GM12878 (cell line): ENCODE measurements around the gene MYCN. TPM values are rescaled to one million over a fixed set of nuclear protein-coding genes. Genes with fewer than 3 reads are reported as not detected.

Source experiments
- ATAC-seq: fragments of 200-7000 bp; cut with Tn5 transposase; 3 replicates; pipeline ENCODE4 v1.9.1; 2020; ENCODE audit warnings: mild to moderate bottlenecking, moderate library complexity
- BruUV-seq: library from RNA; stranded (reverse); fragments of 400-500 nt; replicated peaks from 2 replicates; lab custom pipeline; 2021; lab: Mats Ljungman, UMichigan
- CTCF ChIA-PET: fragments of 300-600 bp; sonication (Branson Sonifier 250); formaldehyde crosslinking; extraction: SDS; loops from one replicate; lab custom pipeline; 2021; ENCODE audit warnings: inconsistent platforms; lab: Yijun Ruan, JAX
- POLR2A ChIA-PET: fragments of 350-600 bp; formaldehyde crosslinking; extraction: SDS; loops from one replicate; lab custom pipeline; 2021; ENCODE audit warnings: inconsistent platforms; lab: Charles Lee
- RAD21 ChIA-PET: fragments of 300-600 bp; sonication (Branson Sonifier 250); formaldehyde crosslinking; loops from one replicate; lab custom pipeline; 2023; ENCODE audit warnings: antibody characterized with exemption; ENCODE audit not compliant: unreplicated experiment; lab: Charles Lee
- SMC1A ChIA-PET: fragments of 300-600 bp; sonication (Branson Sonifier 250); formaldehyde crosslinking; loops from one replicate; lab custom pipeline; 2023; ENCODE audit not compliant: unreplicated experiment, uncharacterized antibody; lab: Charles Lee
- DNase-seq: peaks from one replicate; pipeline ENCODE4 v3.0.0-alpha.2; 2011; ENCODE audit warnings: low read depth, low spot score
- FAIRE-seq: peaks from 3 replicates; lab custom pipeline; 2011; peaks lifted over from hg19 to GRCh38; lab: Jason Lieb, UNC
- H2AFZ ChIP-seq: 2 replicates; pipeline ENCODE4 v1.6.0; 2011; ENCODE audit warnings: low read depth, low read length, control low read depth; ENCODE audit not compliant: control insufficient read depth
- H3K27ac ChIP-seq: 2 replicates; pipeline ENCODE4 v1.5.1; 2011; ENCODE audit warnings: control low read depth; ENCODE audit not compliant: control insufficient read depth, insufficient read depth
- H3K27me3 ChIP-seq, 2 experiments: replicated peaks in 1 of 2; 2 replicates each; pipeline versions ENCODE4 v1.6.0 to v1.6.1; 2011; ENCODE audit warnings: low read length in 1 of 2; ENCODE audit not compliant: control insufficient read depth in 2 of 2, insufficient read depth in 2 of 2
- H3K36me3 ChIP-seq, 2 experiments: 2 replicates each; pipeline ENCODE4 v1.5.1; 2011; ENCODE audit warnings: low read length in 1 of 2; ENCODE audit not compliant: control insufficient read depth in 2 of 2, insufficient read depth in 2 of 2
- H3K4me1 ChIP-seq: 2 replicates; pipeline ENCODE4 v1.6.1; 2011; ENCODE audit warnings: mild to moderate bottlenecking, low read length, moderate library complexity, mixed read lengths; ENCODE audit not compliant: control insufficient read depth, insufficient read depth
- H3K4me2 ChIP-seq: 2 replicates; pipeline ENCODE4 v1.6.0; 2011; ENCODE audit warnings: control low read depth; ENCODE audit not compliant: control insufficient read depth, insufficient read depth
- H3K4me3 ChIP-seq: fragments of 200-600 bp; sonication (generic); 2 replicates; pipeline ENCODE4 v1.5.1; 2016
- H3K79me2 ChIP-seq: 2 replicates; pipeline ENCODE4 v1.6.0; 2011; ENCODE audit warnings: low read length; ENCODE audit not compliant: control insufficient read depth, insufficient read depth
- H3K9ac ChIP-seq: 2 replicates; pipeline ENCODE4 v1.8.0; 2011; ENCODE audit warnings: low read length, control low read depth, mixed read lengths; ENCODE audit not compliant: control insufficient read depth, insufficient read depth
- H3K9me3 ChIP-seq: replicated peaks from 3 replicates; pipeline ENCODE4 v1.5.1; 2011; ENCODE audit warnings: mild to moderate bottlenecking, low read length; ENCODE audit not compliant: control insufficient read depth, insufficient read depth
- H4K20me1 ChIP-seq: 2 replicates; pipeline ENCODE4 v1.6.0; 2011; ENCODE audit not compliant: control insufficient read depth, insufficient read depth
- GABPA ChIP-seq: IDR thresholded peaks from 2 replicates; pipeline ENCODE4 v1.6.1; 2014; ENCODE audit warnings: antibody characterized with exemption, low read depth, mild to moderate bottlenecking, inconsistent platforms
- IRF3 ChIP-seq: fragments of 450-650 bp; IDR thresholded peaks from 2 replicates; pipeline ENCODE4 v1.6.1; 2014; ENCODE audit warnings: mild to moderate bottlenecking
- KDM1A ChIP-seq: fragments of 200-600 bp; sonication (generic); IDR thresholded peaks from 2 replicates; pipeline ENCODE4 v1.6.1; 2016; ENCODE audit warnings: borderline replicate concordance
- NFYA ChIP-seq: IDR thresholded peaks from 2 replicates; pipeline ENCODE4 v1.6.1; 2011; ENCODE audit warnings: low read depth, mild to moderate bottlenecking, low read length, improper control_type of control experiment, borderline replicate concordance
- PBX3 ChIP-seq: IDR thresholded peaks from 2 replicates; pipeline ENCODE4 v1.6.1; 2011; ENCODE audit warnings: mild to moderate bottlenecking, low read depth, low read length, moderate library complexity; ENCODE audit not compliant: insufficient replicate concordance
- POLR2AphosphoS2 ChIP-seq: IDR thresholded peaks from 2 replicates; pipeline ENCODE4 v1.6.1; 2011; ENCODE audit warnings: low read depth, mild to moderate bottlenecking, low read length, improper control_type of control experiment, moderate library complexity
- RFX5 ChIP-seq: IDR thresholded peaks from 2 replicates; pipeline ENCODE4 v1.6.1; 2011; ENCODE audit warnings: low read depth, low read length, improper control_type of control experiment
- TCF3 ChIP-seq: IDR thresholded peaks from 2 replicates; pipeline ENCODE4 v1.6.1; 2012; ENCODE audit warnings: low read depth, mild to moderate bottlenecking, low read length, borderline replicate concordance; ENCODE audit not compliant: insufficient read depth
- WGBS: methylation state at CpG from one replicate; pipeline ENCODE4 v1.1.6; 2016; ENCODE audit warnings: low lambda C conversion rate; ENCODE audit not compliant: insufficient replicate concordance, insufficient coverage; ENCODE audit errors: missing lambda C conversion rate; 5-methylcytosine and 5-hydroxymethylcytosine counted together
- in situ Hi-C: fragments of 300-500 bp; cut with MboI; formaldehyde crosslinking; loops from 9 replicates; pipeline ENCODE4 v1.14.3; 2018; ENCODE audit warnings: mixed read lengths
- intact Hi-C: fragments of 100-400 bp; cut with micrococcal nuclease; formaldehyde crosslinking; loops from one replicate; pipeline ENCODE4 v1.14.2; 2022; ENCODE audit not compliant: unreplicated experiment
- polyA plus RNA-seq, 11 experiments: library from polyadenylated mRNA; depleted of rRNA in 4 of 11; unstranded in 6 of 11; stranded (reverse) in 5 of 11; fragments of >200 nt; fragmentation: Nextera tagmentation in 4 of 11; fragmentation: Illumina TruSeq in 1 of 11; extraction: Ambion mirVana in 4 of 11; extraction: Trizol in 1 of 11; gene quantifications; 1 replicate in 1 of 11; 2 replicates in 10 of 11; pipeline versions ENCODE4 v1.2.1 to v1.2.3, GENCODE V29; 2011 to 2016; ENCODE audit warnings: inconsistent platforms in 2 of 11, missing spikeins in 2 of 11, low read depth in 1 of 11
- total RNA-seq, 4 experiments: library from RNA; depleted of rRNA in 3 of 4; stranded (reverse); fragments of >200 nt in 3 of 4; fragmentation: Illumina TruSeq in 1 of 4; extraction: Trizol in 1 of 4; gene quantifications; 2 replicates each; pipeline versions ENCODE4 v1.2.1 to v1.2.3, GENCODE V29; 2013 to 2021

MYCN gene
- total and polyA plus RNA-seq, 10 of the 15 experiments (the other 5 are each of a cell fraction or from before 2014, with no cell fraction given), result not detected

DNA sequence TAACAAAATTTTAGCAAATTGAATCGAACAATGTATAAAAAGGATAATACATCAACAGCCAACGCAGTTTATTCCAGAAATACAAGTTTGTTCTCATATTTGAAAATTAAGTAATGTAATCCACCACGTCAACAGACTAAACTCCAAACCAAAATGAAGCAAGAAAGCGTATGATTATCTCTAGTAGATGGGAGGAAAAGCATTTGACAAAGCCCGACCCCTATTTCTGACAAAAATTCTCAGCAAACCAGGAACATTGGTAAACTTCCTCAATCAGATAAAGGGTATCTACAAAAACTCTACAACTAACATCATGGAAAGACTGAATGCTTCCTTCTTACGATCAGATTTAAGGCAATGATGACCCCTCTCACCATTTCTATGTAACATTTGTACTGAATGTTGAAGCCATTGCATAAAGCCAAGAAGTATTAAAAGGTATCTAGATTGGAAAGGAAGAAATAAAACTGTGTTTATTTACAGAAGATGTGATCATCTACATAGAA lies 34.3 kb upstream of the MYCN start:
- no peaks in the 10 kb centered on the region for H4K20me1 ChIP-seq
- H3K4me1 ChIP-seq, result no peaks in the 10 kb centered on the region
- H2AFZ ChIP-seq, result no peak overlapping the region
- POLR2A ChIA-PET, result no interaction called here
- H3K9me3 ChIP-seq, result no peaks in the 10 kb centered on the region
- no peak overlapping the region for H3K9ac ChIP-seq
- H3K4me3 ChIP-seq, result no peak overlapping the region
- intact Hi-C loops (no loop called here), in situ Hi-C loops (no loop called here)
- TF ChIP-seq IRF3 (no peak), RFX5 (no peak), POLR2AphosphoS2 (no peak), PBX3 (no peak), TCF3 (no peak), KDM1A (no peak), GABPA (no peak), NFYA (no peak)
- DNase-seq (no peak), FAIRE-seq (no peak), ATAC-seq (no peak)
- SMC1A ChIA-PET, result no interaction called here
- no peaks in the 10 kb centered on the region for H3K36me3 ChIP-seq
- H3K27me3 ChIP-seq, result no peaks in the 10 kb centered on the region
- no peak overlapping the region for H3K4me2 ChIP-seq
- no peak overlapping the region for H3K27ac ChIP-seq
- H3K79me2 ChIP-seq, result no peaks in the 10 kb centered on the region
- WGBS, result 8% methylated on average over 6 of the region's 6 CpGs
- RAD21 ChIA-PET, result no interaction called here
- no TSS peak for BruUV-seq
- CTCF ChIA-PET, result no interaction called here
